Keratinocyte (primary cell): ENCODE data around the gene JAM2.

Experiments
- CTCF ChIP-seq, 3 experiments: IDR thresholded peaks in 1 of 3; conservative IDR thresholded peaks in 1 of 3; optimal IDR thresholded peaks in 1 of 3; 2 replicates in 2 of 3; 3 replicates in 1 of 3; pipeline versions ENCODE3 to v1.5.1; 2011; ENCODE audit warnings: low read length in 3 of 3, mild to moderate bottlenecking in 3 of 3, moderate library complexity in 2 of 3, control low read depth in 1 of 3, inconsistent platforms in 1 of 3; ENCODE audit not compliant: insufficient read depth in 2 of 3; ENCODE audit errors: extremely low read depth in 1 of 3
- EZH2 ChIP-seq: IDR thresholded peaks from one replicate; pipeline ENCODE4 v1.6.1; 2012; ENCODE audit warnings: inconsistent platforms, mild to moderate bottlenecking, low read length, moderate library complexity

- TF ChIP-seq CTCF (optimal IDR thresholded peaks at IDR 0.05 in 1 of 3, IDR thresholded peaks at IDR 0.05 in 1 of 3, conservative IDR thresholded peaks at IDR 0.05 in 1 of 3; ENCODE audit: extremely low read depth in 1 of 3, insufficient read depth in 2 of 3, low read length in 3 of 3) (no peak), EZH2 (no peak)
These were observed 121.0 kb downstream of the JAM2 start for GRCh38 chr21:25760061-25760460.
